HG02798 (cell line): ENCODE measurements around the gene RASGRF1.

Experiments used
- ATAC-seq: cut with Tn5 transposase; IDR thresholded peaks from one replicate; pipeline ENCODE4 v1.9.1; 2021; ENCODE audit warnings: mild to moderate bottlenecking; ENCODE audit not compliant: unreplicated experiment, poor library complexity

The RASGRF1 gene

DNA sequence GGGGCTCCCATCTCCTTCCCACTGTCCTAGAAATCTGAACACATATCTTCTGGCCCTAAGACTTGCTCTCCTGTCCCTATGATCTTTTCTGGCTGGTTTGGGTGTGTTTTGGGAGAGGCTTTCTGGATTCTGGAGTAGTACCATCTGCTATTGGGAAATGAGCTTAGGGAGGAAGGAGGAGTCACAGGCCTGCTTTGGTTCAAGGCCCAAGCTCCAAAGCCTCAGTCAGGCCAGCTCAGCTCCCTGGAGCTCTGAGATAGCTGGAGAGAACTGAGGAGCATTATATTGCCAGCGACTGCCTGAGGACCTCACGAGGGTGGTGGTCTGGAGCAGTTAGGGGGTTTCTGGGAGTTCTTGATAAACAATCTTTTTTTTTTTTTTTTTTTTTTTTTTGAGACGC lies 18.7 kb downstream of the RASGRF1 start:
- ATAC-seq, result no peak

GRCh38 chr15:79068790-79069189 lies 21.8 kb downstream of the RASGRF1 start:
- no peak for ATAC-seq

DNA sequence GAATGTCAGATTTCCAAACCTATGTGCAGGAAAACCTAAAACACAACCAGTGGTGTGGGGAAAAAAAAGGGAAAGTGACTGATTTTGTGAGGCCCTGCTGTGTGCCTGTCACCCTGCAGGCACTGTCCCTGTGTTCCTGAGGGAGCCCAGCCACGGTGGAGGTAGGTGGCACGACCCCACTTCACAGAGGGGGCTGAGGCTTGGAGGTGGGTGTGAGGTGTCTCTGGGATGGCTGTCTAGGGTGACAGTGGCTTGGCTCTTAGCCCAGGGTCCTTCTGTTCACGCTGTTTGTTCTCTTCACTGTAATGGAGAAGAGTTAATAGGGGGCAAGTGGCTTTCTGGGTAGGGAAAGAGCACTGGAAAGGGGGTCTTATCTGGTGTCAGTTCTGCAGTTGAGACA lies 22.6 kb downstream of the RASGRF1 start:
- ATAC-seq, result no peak

GRCh38 chr15:79067072-79067833 lies 23.3 kb downstream of the RASGRF1 start:
- no peak for ATAC-seq

DNA sequence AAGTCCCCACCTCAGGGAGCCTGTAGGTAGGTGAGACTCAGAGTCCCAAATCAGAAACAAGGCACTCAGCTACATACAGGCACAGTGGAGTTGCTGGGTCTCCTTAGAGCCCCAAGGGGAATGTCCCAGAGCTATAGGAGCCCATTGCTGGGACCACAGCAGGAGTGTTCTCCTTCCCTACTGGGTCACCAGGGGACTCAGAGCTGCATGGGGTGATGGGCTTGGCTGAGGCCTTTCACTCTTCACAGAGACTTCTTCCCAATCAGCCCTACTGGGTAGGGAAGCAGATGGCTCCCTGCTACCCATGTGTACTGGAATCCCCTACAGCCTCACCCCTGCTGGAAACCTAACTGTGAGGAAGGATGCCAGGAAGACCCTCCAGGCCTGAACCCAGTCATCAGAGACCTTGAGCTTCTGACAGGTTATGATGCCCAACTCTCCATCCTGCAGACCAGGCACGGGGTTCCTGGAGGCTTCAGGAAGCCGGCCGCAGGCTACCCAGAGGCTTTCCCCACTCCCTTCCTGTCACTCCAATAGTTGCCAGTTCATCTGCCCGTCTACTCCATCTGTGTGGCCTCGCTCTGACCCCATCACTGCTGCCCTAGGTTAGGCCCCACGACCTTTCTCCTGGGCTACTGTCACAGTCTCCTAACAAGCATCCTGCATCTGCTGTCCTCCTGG lies 24.0 kb downstream of the RASGRF1 start:
- ATAC-seq, result no peak

DNA sequence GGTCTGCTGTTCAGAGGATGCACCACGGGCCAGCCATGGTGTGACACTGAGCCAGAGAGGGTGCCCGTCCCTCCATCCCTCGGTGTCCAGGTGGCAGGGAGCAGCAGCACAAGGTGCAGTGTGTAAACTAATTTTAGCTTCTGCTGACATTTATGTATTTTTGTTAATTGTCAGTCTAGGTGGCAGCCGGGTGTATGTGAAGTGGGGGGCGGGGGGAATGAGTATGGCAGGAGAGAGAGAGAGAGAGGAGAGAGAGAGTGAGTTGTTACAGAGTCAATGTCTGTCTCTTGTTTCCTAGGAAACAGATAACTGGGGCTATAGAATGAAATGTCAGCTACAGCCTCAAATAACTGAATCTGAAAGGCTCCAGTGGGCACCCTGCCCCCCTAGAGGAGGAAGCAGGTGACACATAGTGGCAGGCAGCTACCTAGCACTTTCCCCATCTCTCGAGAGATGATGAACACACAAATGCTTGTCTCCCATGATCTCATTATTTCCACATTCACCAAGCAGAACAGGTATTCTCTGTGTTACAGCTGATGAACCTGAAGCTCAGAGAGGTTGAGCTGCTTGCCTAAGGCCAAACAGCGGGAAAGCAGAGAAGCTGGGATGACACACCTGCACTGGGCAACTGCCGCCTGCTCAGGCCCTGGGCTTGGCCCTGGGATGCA lies 24.7 kb downstream of the RASGRF1 start:
- ATAC-seq, result no peak

- no peak for ATAC-seq
Observed at GRCh38 chr15:79065361-79065705, 25.2 kb downstream of the RASGRF1 start.

- ATAC-seq, result no peak
Observed at GRCh38 chr15:79064496-79064895, 26.1 kb downstream of the RASGRF1 start.

GRCh38 chr15:79060175-79060574 lies 30.4 kb downstream of the RASGRF1 start:
- ATAC-seq, result no peak

DNA sequence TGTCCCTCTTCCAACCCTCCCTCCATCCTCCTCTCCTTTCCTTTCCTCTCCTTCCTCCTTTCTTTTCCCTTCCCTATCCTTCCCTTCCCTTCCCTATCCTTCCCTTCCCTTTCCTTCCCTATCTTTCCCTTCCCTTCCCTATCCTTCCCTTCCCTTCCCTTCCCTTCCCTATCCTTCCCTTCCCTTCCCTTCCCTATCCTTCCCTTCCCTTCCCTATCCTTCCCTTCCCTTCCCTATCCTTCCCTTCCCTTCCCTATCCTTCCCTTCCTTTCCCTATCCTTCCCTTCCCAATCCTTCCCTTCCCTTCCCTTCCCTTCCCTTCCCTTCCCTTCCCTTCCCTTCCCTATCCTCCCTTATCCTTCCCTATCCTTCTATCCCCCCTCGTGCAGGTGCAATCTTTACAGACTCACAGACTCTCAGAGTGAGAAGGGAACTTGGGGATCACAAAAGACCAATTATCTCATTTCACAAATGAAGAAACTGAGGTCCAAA lies 31.5 kb downstream of the RASGRF1 start:
- ATAC-seq, result no peak

GRCh38 chr15:79058260-79058850 lies 32.2 kb downstream of the RASGRF1 start:
- no peak for ATAC-seq

GRCh38 chr15:79057050-79057449 lies 33.5 kb downstream of the RASGRF1 start:
- ATAC-seq, result no peak

DNA sequence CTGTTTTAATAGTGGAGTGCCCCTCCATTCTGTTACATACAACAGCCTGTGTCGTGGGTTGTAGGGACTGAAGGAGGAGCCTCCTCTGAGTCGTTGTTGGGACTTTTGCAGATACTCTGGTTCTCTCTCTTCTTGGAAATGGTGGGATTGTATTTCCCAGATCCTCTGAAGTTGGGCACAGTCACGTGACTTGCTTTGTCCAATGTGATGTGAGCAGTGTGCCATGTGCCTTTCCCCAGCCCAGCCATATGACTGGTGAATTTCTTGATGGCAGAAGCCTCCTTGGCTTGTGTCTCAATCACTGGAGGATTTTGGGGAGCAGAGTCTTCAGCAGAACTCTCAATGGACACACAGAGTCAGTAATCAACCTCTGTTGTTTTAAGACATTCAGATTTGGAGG lies 36.2 kb downstream of the RASGRF1 start:
- ATAC-seq, result no peak

DNA sequence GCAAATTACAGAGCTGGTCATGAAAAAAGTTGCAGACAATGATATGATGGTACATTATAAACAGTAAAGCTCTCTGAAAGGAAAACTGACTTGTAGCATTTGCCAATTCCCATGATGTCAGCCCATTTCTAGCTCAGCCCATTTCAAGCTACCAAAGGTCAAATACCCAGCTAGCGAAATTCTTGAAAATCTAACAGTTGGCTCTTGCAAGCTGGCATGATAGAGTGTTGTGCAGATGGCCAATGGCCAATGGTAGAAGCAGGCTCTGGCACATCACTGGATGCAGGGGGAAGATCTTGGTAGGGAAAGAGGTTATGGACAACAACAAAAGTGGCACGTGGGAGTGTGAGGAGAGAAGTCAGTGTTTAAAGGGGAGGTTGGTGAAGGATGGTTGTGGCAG lies 36.7 kb downstream of the RASGRF1 start:
- ATAC-seq, result no peak

DNA sequence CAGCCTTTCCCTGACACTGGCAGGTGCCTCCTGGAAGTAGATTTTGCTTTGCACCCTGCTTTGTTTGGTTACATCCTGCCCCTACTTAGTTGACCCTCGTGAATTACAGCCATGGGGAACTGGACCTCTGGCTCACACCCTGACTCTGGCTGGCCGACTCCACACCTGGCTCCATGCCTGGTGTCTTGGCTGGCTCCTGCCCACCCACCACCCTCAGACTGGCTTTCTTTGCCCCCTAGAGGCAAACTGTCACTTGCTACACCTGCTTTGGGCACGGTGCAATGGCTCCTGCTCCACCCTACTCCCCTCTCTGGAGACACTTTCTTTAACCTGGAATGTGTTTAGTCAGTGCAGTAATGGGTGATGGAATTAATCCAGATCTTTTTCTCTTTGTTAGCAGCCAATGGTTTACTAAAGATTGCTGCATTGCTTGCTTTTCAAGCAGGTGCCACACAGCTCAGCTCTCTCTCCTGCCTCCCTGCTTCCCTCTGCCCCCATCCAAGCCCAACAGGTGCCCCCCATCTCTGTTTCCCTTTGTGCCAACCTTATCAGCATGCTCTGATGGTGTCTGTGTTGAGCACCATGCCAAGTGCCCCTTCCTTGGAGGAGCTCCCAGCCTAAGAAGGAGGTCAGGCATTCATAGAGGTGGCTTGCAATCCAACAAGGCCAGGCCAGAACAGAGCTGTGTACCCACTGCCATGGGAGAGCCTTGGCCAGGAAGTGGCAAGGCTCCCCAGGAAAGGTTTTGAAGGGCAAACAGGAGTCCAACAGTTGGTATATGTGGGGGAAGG lies 38.4 kb downstream of the RASGRF1 start:
- ATAC-seq, result no peak

- no peak for ATAC-seq
Observed at GRCh38 chr15:79051029-79051428, 39.6 kb downstream of the RASGRF1 start.

DNA sequence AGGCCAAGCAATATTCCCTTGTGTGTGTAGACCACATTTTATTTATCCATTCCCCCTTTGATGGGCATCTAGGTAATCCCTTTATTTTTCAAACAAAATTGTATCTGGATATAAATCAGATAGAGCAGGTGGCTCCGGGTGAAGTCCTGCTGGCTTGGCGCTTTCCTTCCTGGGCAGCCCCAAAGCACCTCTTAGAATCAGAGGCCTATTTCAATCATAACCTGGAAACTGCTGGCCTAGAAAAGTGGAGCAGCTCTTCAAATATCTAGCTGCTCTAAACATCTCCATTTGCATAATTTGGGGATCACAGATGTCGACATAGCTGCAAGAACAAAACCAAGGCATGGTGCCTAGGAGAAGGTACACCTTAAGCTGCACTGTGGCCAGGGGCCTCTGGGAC lies 40.2 kb downstream of the RASGRF1 start:
- ATAC-seq, result no peak

- no peak for ATAC-seq
Observed at GRCh38 chr15:79049416-79049815, 41.2 kb downstream of the RASGRF1 start.

DNA sequence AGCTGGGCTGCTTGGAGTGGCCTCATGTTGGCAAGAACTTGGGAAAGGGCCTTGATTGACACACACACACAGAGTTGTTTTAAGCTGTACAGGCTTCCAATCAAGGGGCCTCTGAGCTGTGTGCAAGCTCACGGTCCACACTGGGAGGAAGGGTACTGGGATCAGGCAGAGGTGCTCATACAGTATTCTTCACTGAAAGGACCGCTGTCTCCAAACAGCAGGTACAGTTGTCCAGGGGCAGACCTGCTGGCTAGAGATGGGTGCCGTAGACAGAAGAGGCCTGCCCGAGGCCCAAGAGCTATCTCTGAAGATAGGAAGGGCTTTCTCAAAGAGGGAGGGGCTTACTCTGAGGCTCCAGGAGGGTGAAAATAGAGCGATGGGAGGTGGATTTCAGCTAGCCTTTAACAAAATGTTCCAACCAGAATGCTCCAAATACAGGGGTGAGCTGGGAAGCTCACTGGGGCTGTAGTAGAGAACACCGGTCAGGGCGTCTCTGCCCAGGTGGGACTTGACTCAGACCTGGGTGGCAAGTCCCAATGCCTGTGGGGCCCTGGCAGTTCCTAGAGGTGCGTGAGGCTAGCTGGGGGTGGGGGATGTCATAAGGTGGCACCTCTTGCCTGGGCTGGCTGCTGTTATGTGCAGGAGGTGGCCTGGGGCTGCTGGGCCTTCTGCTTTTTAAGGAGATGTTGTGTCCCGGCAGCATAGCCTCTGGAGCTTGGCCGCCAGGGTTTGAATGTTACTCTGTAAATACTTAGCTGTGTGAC lies 42.7 kb downstream of the RASGRF1 start:
- ATAC-seq, result no peak
